CD8-positive, alpha-beta memory T cell (primary cell): Measurements from ENCODE around the gene OR10A6. TPM values are rescaled to one million over a fixed set of nuclear protein-coding genes. Genes with fewer than 3 reads are reported as not detected.

Experiments used
- CTCF ChIA-PET: fragments of 350-600 bp; sonication (Branson Sonifier 250); formaldehyde crosslinking; loops from one replicate; lab custom pipeline; 2021; ENCODE audit warnings: antibody characterized with exemption; lab: Charles Lee
- POLR2A ChIA-PET: fragments of 350-600 bp; sonication (Branson Sonifier 250); formaldehyde crosslinking; loops from one replicate; lab custom pipeline; 2021; ENCODE audit warnings: antibody characterized with exemption; lab: Charles Lee
- DNase-seq, 5 donors: peaks; one replicate each; pipeline versions ENCODE4 v3.0.0 to v3.0.0-alpha.2; 2020 to 2022; ENCODE audit warnings: mixed read lengths in 1 of 5
- H3K27ac ChIP-seq: one replicate; pipeline ENCODE4 v1.7.0; 2013; ENCODE audit warnings: low read depth, mild to moderate bottlenecking, low read length, moderate library complexity
- H3K27me3 ChIP-seq: 2 replicates; pipeline ENCODE4 v1.7.0; 2013; ENCODE audit warnings: low read length, mild to moderate bottlenecking; ENCODE audit not compliant: insufficient read depth, poor library complexity, severe bottlenecking
- H3K36me3 ChIP-seq: 2 replicates; pipeline ENCODE4 v1.7.0; 2013; ENCODE audit warnings: mild to moderate bottlenecking, low read length, moderate library complexity; ENCODE audit not compliant: insufficient read depth
- H3K4me1 ChIP-seq: 2 replicates; pipeline ENCODE4 v1.7.0; 2013; ENCODE audit warnings: mild to moderate bottlenecking, low read length, moderate library complexity; ENCODE audit not compliant: insufficient read depth
- H3K4me3 ChIP-seq: 2 replicates; pipeline ENCODE4 v1.7.0; 2013; ENCODE audit warnings: mild to moderate bottlenecking, low read length
- H3K9me3 ChIP-seq: 2 replicates; pipeline ENCODE4 v1.7.0; 2013; ENCODE audit warnings: mild to moderate bottlenecking, low read length
- H3K27ac Mint-ChIP-seq, 8 donors: one replicate each; pipeline ENCODE4 v1.8.0; 2020 to 2021; ENCODE audit warnings: mixed read lengths in 8 of 8, mild to moderate bottlenecking in 6 of 8, inconsistent platforms in 3 of 8, moderate library complexity in 3 of 8
- H3K27me3 Mint-ChIP-seq, 2 donors: one replicate each; pipeline ENCODE4 v1.8.0; 2020 to 2021; ENCODE audit warnings: mixed read lengths in 2 of 2, mild to moderate bottlenecking in 1 of 2, moderate library complexity in 1 of 2
- H3K36me3 Mint-ChIP-seq, 3 donors: one replicate each; pipeline ENCODE4 v1.8.0; 2020 to 2021; ENCODE audit warnings: mixed read lengths in 3 of 3, inconsistent platforms in 1 of 3, mild to moderate bottlenecking in 1 of 3
- H3K4me1 Mint-ChIP-seq, 3 donors: one replicate each; pipeline ENCODE4 v1.8.0; 2020 to 2021; ENCODE audit warnings: mixed read lengths in 3 of 3, inconsistent platforms in 1 of 3, mild to moderate bottlenecking in 1 of 3
- H3K4me3 Mint-ChIP-seq, 7 donors: one replicate each; pipeline ENCODE4 v1.8.0; 2020 to 2021; ENCODE audit warnings: mixed read lengths in 7 of 7, mild to moderate bottlenecking in 6 of 7, moderate library complexity in 4 of 7, inconsistent platforms in 2 of 7
- H3K9me3 Mint-ChIP-seq, 5 donors: one replicate each; pipeline ENCODE4 v1.8.0; 2020 to 2022; ENCODE audit warnings: mixed read lengths in 5 of 5, mild to moderate bottlenecking in 3 of 5, moderate library complexity in 2 of 5, inconsistent platforms in 1 of 5
- polyA plus RNA-seq: library from polyadenylated mRNA; unstranded; fragments of 300-500 nt; fragmentation: Illumina TruSeq; gene quantifications from one replicate; pipeline ENCODE4 v1.2.3, GENCODE V29; 2021
- total RNA-seq, 2 experiments: library from RNA; stranded (reverse); gene quantifications; one replicate each; pipeline ENCODE4 v1.2.3, GENCODE V29; 2021

The OR10A6 gene
- total and polyA plus RNA-seq, 3 experiments from 2014 or later: not detected

DNA sequence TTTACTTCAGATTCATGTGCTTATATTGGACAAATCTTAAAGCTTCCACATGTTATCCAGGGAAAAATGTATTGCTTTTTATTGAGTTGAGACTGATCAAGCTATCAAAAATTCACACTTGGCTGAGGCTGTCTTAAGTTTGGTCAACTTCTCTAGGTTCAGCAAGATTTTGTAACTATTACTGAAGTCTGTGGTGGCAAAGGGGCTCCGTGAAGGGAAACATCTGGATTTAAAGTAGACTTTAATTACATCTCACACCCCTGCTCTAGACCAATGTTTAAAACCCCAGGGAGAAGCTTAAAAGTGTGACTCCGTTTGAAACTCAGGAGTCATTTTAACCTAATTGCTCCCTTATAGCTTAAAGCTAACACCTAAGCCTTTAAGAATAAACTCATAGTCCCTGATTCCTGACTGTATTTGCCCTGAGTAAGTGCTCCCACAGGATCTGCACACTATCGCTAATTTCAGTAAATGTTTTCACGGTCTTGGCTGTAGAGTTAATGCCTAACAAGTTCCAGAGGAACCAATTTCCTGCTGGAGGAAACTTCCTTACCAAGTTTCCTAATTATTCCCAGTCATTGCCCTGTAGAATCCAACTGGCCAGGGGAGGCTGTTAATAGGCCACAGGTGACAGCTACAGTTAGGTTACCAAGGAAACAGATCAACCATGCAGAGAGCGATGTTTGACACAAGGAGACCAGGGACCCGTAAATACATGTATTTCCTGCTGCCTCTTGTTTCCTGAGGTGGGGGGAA is 40.5 kb downstream of the OR10A6 start:
- Histone ChIP-seq H3K4me1 (no peaks in the 10 kb centered on the region), H3K36me3 (no peaks in the 10 kb centered on the region), H3K4me3 (no peak overlapping the region), H3K27me3 (no peaks in the 10 kb centered on the region), H3K9me3 (no peaks in the 10 kb centered on the region), H3K27ac (no peak overlapping the region)
- DNase-seq: no peak
- peaks cover 0 to 1% (median 0%) of the 10 kb centered on the region in 3 donors for H3K36me3 Mint-ChIP-seq
- H3K9me3 Mint-ChIP-seq: peaks cover 0 to 3% (median 0%) of the 10 kb centered on the region in 5 donors
- H3K4me3 Mint-ChIP-seq: no peak overlapping the region
- H3K27ac Mint-ChIP-seq: no peak overlapping the region
- ChIA-PET POLR2A (no interaction called here), CTCF (interaction anchor here (0.9 to 5.4 kb wide), 2 partner anchors 96 to 209 kb away, joined by 5 to 34 read pairs; partner anchors contain the start of gene EIF3F)
- peaks cover 2 to 4% of the 10 kb centered on the region in 2 donors for H3K27me3 Mint-ChIP-seq
- H3K4me1 Mint-ChIP-seq: peaks cover 4 to 11% (median 6%) of the 10 kb centered on the region in 3 donors

DNA sequence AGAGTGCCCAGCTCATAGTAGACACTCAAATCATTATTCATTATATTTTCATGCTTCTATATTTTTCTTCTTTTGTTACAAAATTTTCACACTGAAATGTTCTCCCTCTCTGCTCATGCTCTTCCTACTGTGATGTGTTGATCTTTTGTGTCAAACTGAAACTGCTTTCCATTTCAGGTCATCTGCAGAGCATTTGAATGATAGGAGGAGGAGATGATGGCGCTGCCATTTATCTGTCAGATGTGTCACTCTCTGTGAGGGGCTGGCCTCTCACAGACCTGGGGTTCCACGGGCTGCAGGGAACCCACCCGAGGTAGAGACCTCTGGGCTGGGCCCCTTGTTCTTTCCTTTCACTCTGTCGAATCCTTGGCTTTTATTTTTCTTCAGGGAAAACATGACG is 41.1 kb downstream of the OR10A6 start:
- Histone ChIP-seq H3K9me3 (no peaks in the 10 kb centered on the region), H3K27ac (no peak overlapping the region), H3K4me3 (no peak overlapping the region), H3K4me1 (no peaks in the 10 kb centered on the region), H3K36me3 (no peaks in the 10 kb centered on the region), H3K27me3 (no peaks in the 10 kb centered on the region)
- H3K4me3 Mint-ChIP-seq: no peak overlapping the region
- peaks cover 0 to 2% (median 0%) of the 10 kb centered on the region in 5 donors for H3K9me3 Mint-ChIP-seq
- ChIA-PET POLR2A (no interaction called here), CTCF (interaction anchor here (0.9 to 5.4 kb wide), 2 partner anchors 97 to 210 kb away, joined by 5 to 34 read pairs; partner anchors contain the start of gene EIF3F)
- peaks cover 0 to 1% (median 0%) of the 10 kb centered on the region in 3 donors for H3K36me3 Mint-ChIP-seq
- no peak overlapping the region for H3K27ac Mint-ChIP-seq
- peaks cover 4 to 11% (median 6%) of the 10 kb centered on the region in 3 donors for H3K4me1 Mint-ChIP-seq
- H3K27me3 Mint-ChIP-seq: peaks cover 2 to 4% of the 10 kb centered on the region in 2 donors
- DNase-seq: no peak

DNA sequence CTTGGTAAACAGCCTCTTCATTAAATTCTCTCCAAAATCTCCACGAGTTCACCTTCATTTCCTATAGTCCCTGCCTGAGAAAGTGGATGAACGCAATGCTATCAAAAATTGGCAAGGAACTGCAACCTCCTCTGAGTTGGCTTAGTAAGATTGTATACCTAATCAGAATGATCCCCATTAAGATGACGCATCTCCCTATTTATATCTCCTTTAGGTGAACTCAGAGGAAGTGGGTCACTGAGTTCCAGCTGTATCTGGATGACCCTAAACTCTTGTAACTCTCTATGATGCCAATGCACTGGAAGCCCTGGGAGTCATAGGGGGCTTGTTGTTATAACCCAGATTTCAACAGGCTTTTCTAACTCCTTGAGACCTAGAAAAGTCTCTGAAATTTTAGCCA is 48.2 kb downstream of the OR10A6 start:
- Histone ChIP-seq H3K27ac (no peak overlapping the region), H3K4me1 (no peaks in the 10 kb centered on the region), H3K36me3 (no peaks in the 10 kb centered on the region), H3K9me3 (no peaks in the 10 kb centered on the region), H3K27me3 (no peaks in the 10 kb centered on the region), H3K4me3 (no peak overlapping the region)
- Mint-ChIP-seq H3K4me1 (no peaks in the 10 kb centered on the region), H3K9me3 (peaks cover 0 to 2% (median 0%) of the 10 kb centered on the region in 5 donors), H3K36me3 (no peaks in the 10 kb centered on the region), H3K27me3 (peaks cover 4 to 18% of the 10 kb centered on the region in 2 donors), H3K27ac (no peak overlapping the region), H3K4me3 (no peak overlapping the region)
- no peak for DNase-seq
- ChIA-PET POLR2A (no interaction called here), CTCF (no interaction called here)

Other genes with a start within 250 kb of the OR10A6 start
- gene OVCH2, start 224.8 kb downstream of the OR10A6 start, total RNA-seq: not detected
- gene OVCH2, start 224.8 kb downstream of the OR10A6 start, polyA plus RNA-seq: not detected
- gene OR5P2, start 134.3 kb downstream of the OR10A6 start, total RNA-seq: not detected
- not detected for gene OR5P2, start 134.3 kb downstream of the OR10A6 start, polyA plus RNA-seq
- gene OR5P3, start 100.4 kb downstream of the OR10A6 start, total RNA-seq: not detected
- gene OR5P3, start 100.4 kb downstream of the OR10A6 start, polyA plus RNA-seq: not detected
- not detected for gene OR10A3, start 10.4 kb upstream of the OR10A6 start, total RNA-seq
- not detected for gene OR10A3, start 10.4 kb upstream of the OR10A6 start, polyA plus RNA-seq
- not detected for gene NLRP10, start 34.2 kb upstream of the OR10A6 start, total RNA-seq
- gene NLRP10, start 34.2 kb upstream of the OR10A6 start, polyA plus RNA-seq: not detected
- 100 to 1,000 TPM; 294 to 306 TPM for gene EIF3F, start 56.1 kb upstream of the OR10A6 start, total RNA-seq
- gene EIF3F, start 56.1 kb upstream of the OR10A6 start, polyA plus RNA-seq: 359 TPM
- under 1 TPM; 0.11 to 0.24 TPM for gene TUB, start 149.9 kb upstream of the OR10A6 start, total RNA-seq
- not detected for gene TUB, start 149.9 kb upstream of the OR10A6 start, polyA plus RNA-seq
- gene RIC3, start 237.8 kb upstream of the OR10A6 start, total RNA-seq: 10 to 100 TPM in 1 of 2 experiments, 1 to 10 TPM in 1; 9.4 to 11.8 TPM
- gene RIC3, start 237.8 kb upstream of the OR10A6 start, polyA plus RNA-seq: 1.5 TPM